OCI-LY3 (cell line): ENCODE results near the gene TPM1.

Experiments used
- CTCF ChIP-seq: fragments of 200-600, 300-600 bp; sonication (generic); IDR thresholded peaks from 2 replicates; pipeline ENCODE4 v1.5.1; 2014; ENCODE audit warnings: antibody characterized with exemption, low read length, low read depth
- EZH2phosphoT487 ChIP-seq: fragments of 200-600 bp; shearing (Covaris generic); IDR thresholded peaks from 2 replicates; pipeline ENCODE4 v1.6.1; 2018; ENCODE audit warnings: antibody characterized with exemption, mixed run types, low read depth

- TF ChIP-seq CTCF, result no peak
- TF ChIP-seq EZH2phosphoT487, result no peak
Observed at GRCh38 chr15:63006032-63006878, 36.3 kb upstream of the TPM1 start.
